Activated CD4-positive, CD25-positive, alpha-beta regulatory T cell (primary cell): ENCODE results near the gene OR6C3.
"Not testable (repeated sequence)": the region's sequence is repeated elsewhere in the genome, so short reads cannot be mapped to it uniquely, and the experiment has no call there.

Source experiments
- DNase-seq, 4 experiments: peaks; one replicate each; lab custom pipeline; 2025; lab: John Stamatoyannopoulos, UW

Gene OR6C3

DNA sequence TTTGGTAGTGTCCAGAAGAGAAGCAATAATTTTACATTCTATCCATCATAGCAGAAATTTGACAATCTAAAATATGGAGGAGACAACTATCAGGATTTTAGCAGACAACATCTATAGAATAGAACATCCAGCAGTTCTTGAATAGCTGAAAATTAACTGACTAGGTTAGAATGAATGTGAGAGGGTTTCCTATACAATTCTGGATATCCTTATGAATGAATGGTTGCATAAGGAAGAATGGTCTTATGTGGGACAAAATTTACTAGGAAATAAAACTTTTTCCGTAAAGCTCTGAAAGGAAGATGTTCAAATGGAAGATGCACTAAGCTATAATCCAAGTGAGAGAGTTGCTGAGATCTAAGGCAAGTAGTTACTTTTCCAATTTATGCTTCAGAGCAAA lies at the start of gene OR6C3:
Gene OR6C3, plus strand, starts transcription at position 301 of the 400 bp plus-strand sequence. CDS start 955 bp downstream, outside the sequence.
- DNase-seq: no peak

- no peak for DNase-seq
Observed at GRCh38 chr12:55280991-55281390, 49.6 kb upstream of the OR6C3 start.

GRCh38 chr12:55289999-55290398 lies 40.5 kb upstream of the OR6C3 start:
- DNase-seq: no peak

- DNase-seq: no peak
Observed at GRCh38 chr12:55296469-55296868, 34.1 kb upstream of the OR6C3 start, which contains the start of gene OR6C6. OR6C6 (minus strand) TSS chr12:55296569; CDS start chr12:55295232, 1,337 bp downstream.

DNA sequence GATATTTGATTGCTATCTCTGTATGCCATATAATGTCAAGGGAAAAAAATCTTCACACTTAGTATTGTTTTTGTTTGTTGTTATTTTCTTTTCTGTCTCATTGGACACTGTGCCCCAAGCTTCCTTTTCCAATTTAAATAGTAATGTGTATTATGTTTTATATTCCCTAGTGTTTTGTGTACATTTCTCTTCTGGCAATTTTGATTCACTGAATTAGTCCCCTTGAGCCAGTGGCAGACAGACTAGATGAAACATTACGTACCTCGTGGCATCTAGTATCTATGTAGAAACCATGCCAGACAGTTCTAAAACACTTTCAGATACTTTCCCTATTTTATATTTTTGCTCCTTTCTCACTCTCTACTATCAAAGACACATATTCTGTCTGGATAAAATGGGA lies 16.5 kb upstream of the OR6C3 start, which contains the start of gene OR6C1:
Gene OR6C1, plus strand, starts transcription at position 301 of the 400 bp plus-strand sequence. CDS start 6,257 bp downstream, outside the sequence.
- no peak for DNase-seq

- DNase-seq: no peak
Observed at GRCh38 chr12:55320201-55320600, 10.3 kb upstream of the OR6C3 start.

GRCh38 chr12:55325801-55326200 lies 4.7 kb upstream of the OR6C3 start:
- not testable (repeated sequence) for DNase-seq

GRCh38 chr12:55336002-55336401 lies 5.5 kb downstream of the OR6C3 start:
- no peak for DNase-seq

DNA sequence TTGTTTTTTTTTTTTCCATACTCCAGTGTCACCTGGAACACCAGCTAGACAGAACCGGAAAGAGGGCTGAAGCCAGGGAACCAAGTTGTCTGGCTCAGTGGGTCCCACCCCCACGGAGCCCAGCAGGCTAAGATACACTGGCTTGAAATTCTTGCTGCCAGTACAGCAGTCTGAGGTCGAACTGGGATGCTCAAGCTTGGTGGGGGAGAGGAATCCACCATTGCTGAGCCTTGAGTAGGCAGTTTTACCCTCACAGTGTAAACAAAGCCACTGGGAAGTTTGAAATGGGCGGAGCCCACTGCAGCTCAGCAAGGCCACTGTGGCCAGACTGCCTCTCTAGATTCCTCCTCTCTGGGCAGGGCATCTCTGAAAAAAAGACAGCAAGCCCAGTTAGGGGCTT lies 24.8 kb downstream of the OR6C3 start:
- DNase-seq: not testable (repeated sequence)

DNA sequence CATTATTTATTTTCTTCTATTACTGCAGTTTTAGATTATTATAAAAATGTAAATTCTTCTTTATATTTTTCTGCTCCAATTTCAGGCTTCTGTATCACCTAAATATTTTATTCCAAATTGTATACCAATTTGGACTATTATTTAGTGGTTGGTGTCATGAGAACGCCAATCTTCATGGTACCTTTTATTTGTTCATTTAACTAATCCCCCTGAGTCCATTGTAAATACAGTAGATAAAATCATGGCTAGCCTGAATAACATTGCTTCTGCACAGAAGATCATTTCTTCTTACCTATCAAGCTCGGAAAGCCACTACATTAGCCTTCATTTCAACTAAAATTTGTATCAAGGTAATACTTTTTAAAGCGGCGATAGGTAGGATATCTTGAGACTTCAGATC lies 32.1 kb downstream of the OR6C3 start, which contains the start of gene OR6C75:
Gene OR6C75, plus strand, starts transcription at position 301 of the 400 bp plus-strand sequence. CDS start 2,136 bp downstream, outside the sequence.
- DNase-seq: no peak

DNA sequence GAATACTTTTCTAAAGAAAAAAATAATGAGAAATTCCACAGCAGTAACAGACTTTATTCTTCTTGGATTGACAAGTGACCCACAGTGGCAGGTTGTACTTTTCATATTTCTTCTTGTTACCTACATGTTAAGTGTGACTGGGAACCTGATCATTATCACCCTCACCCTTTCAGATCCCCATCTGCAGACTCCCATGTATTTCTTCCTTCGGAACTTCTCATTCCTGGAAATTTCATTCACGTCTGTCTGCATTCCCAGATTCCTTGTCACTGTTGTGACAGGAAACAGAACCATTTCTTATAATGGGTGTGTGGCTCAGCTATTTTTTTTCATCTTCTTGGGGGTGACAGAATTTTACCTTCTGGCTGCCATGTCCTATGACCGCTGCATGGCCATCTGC lies 34.5 kb downstream of the OR6C3 start:
- no peak for DNase-seq

DNA sequence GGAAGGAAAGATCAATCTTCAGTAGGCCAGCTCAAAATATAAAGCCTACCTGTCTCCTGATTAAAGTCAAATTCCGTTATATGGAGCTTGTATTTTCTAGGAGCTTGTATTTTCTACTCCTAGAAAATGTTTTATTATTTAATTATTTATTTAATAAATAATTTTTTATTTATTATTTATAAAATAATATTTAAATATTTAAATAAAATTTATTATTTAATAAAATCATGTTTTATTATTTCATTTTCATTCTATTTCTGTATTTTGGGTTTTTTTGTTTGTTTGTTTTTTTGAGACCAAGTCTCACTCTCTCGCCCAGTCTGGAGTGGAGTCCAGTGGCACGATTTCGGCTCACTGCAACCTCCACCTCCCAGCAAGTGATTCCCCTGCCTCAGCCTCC lies 42.0 kb downstream of the OR6C3 start:
- DNase-seq: no peak
